Osteocyte (in vitro differentiated cells): ENCODE data around the gene DPPA4. TPM values are rescaled to one million over a fixed set of nuclear protein-coding genes. Genes with fewer than 3 reads are reported as not detected.

Experiments
- DNase-seq: peaks from one replicate; pipeline ENCODE4 v3.0.0; 2021; ENCODE audit warnings: mixed read lengths; ENCODE audit not compliant: unreplicated experiment; ENCODE audit errors: extremely low spot score
- H3K27ac Mint-ChIP-seq: one replicate; pipeline ENCODE4 v1.8.0; 2021; ENCODE audit warnings: mild to moderate bottlenecking, mixed read lengths; ENCODE audit not compliant: unreplicated experiment
- H3K27me3 Mint-ChIP-seq: one replicate; pipeline ENCODE4 v1.8.0; 2021; ENCODE audit warnings: mixed read lengths; ENCODE audit not compliant: unreplicated experiment
- H3K36me3 Mint-ChIP-seq: one replicate; pipeline ENCODE4 v1.8.0; 2021; ENCODE audit warnings: mixed read lengths; ENCODE audit not compliant: unreplicated experiment
- H3K4me1 Mint-ChIP-seq: one replicate; pipeline ENCODE4 v1.8.0; 2021; ENCODE audit warnings: mixed read lengths; ENCODE audit not compliant: unreplicated experiment
- H3K4me3 Mint-ChIP-seq: one replicate; pipeline ENCODE4 v1.8.0; 2021; ENCODE audit warnings: mild to moderate bottlenecking, moderate library complexity, mixed read lengths; ENCODE audit not compliant: unreplicated experiment
- H3K9me3 Mint-ChIP-seq: one replicate; pipeline ENCODE4 v1.8.0; 2021; ENCODE audit warnings: mixed read lengths; ENCODE audit not compliant: unreplicated experiment
- CTCF ChIP-seq: fragments of 200-600 bp; sonication (generic); IDR thresholded peaks from 2 replicates; pipeline ENCODE4 v1.5.0; 2021; ENCODE audit warnings: antibody characterized with exemption, mild to moderate bottlenecking, moderate library complexity
- total RNA-seq: library from RNA; stranded (reverse); gene quantifications from 2 replicates; pipeline ENCODE4 v1.2.1, GENCODE V29; 2021

Gene DPPA4
- total RNA-seq, 1 donor from 2014 or later = 0.75 TPM

DNA sequence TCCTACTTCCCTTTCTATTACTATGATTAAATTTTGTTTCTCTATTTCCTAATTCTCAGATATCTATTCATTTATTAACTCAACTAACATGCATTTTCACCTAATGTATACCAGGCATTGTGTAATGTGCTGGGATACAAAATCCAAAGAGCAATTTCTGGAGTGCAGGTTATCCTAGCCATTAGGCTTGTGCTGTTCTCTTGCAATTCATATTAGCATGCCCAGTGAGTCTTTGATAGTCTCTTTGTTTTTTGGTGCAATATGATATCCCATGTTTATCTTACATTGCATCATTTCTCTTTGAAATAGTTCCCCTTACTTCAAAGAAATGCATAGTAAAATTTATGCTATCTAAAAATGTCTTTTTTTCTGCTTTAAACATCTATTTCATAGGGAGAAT lies 13.9 kb upstream of the DPPA4 start:
- Mint-ChIP-seq H3K27ac (no peak overlapping the region), H3K36me3 (no peaks in the 10 kb centered on the region), H3K4me1 (no peaks in the 10 kb centered on the region), H3K4me3 (no peak overlapping the region), H3K9me3 (no peaks in the 10 kb centered on the region), H3K27me3 (peaks cover 15% of the 10 kb centered on the region)
- no peak for TF ChIP-seq CTCF
- DNase-seq = no peak

DNA sequence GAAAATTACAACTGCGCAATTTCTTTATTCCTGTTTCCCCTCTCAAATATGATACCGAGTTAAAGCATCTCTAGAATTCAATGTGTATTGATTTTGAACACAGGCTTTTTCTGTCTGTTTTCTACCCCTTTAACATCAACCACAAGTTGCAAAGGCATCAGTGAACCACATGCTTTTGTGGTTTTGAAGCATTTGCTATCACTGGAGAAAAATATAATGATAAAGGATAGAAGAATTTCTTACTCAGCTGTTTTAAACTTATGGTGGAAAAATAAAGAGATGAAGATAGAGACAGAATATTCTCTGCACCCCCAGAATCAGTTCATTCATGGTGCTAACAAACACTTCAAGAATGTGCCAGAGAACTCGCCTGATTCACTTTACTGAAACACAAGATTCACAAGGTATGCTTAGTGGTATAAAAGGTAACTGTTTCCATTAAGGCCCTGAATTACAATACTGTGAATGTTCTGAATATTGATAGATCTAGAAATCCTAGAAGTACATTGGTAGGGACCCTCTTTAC lies 9.5 kb upstream of the DPPA4 start:
- no peak overlapping the region for H3K27ac Mint-ChIP-seq
- H3K36me3 Mint-ChIP-seq = no peaks in the 10 kb centered on the region
- H3K27me3 Mint-ChIP-seq = no peaks in the 10 kb centered on the region
- no peak for DNase-seq
- TF ChIP-seq CTCF = no peak
- no peak overlapping the region for H3K4me3 Mint-ChIP-seq
- H3K4me1 Mint-ChIP-seq = no peaks in the 10 kb centered on the region
- H3K9me3 Mint-ChIP-seq = no peaks in the 10 kb centered on the region

DNA sequence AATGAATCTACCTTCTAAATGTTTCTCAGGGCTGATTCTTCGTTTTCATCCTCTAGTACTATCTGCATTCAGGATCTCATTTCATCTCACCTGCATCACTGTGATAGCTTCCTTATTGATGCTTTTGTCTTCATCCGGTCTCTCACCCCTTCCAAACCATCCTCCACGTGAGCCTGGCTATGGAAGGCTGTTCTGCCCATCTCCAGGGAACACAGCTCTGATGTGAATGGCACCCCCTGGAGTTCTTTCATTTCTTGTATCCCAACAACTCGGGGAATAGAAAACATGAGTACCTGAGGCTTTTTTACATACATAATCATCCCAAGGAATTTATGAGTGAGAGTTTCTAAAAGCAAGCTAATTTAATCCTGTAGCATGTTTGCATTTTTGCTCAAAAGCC lies 8.8 kb upstream of the DPPA4 start:
- Mint-ChIP-seq H3K4me3 (no peak overlapping the region), H3K27me3 (no peaks in the 10 kb centered on the region), H3K4me1 (no peaks in the 10 kb centered on the region), H3K36me3 (no peaks in the 10 kb centered on the region), H3K27ac (no peak overlapping the region), H3K9me3 (no peaks in the 10 kb centered on the region)
- no peak for DNase-seq
- TF ChIP-seq CTCF = no peak

- Mint-ChIP-seq H3K9me3 (no peaks in the 10 kb centered on the region), H3K4me1 (peaks cover 3% of the 10 kb centered on the region), H3K36me3 (no peaks in the 10 kb centered on the region), H3K27ac (no peak overlapping the region), H3K27me3 (peaks cover 12% of the 10 kb centered on the region), H3K4me3 (no peak overlapping the region)
- TF ChIP-seq CTCF = no peak
- no peak for DNase-seq
These were observed 2.6 kb upstream of the DPPA4 start for GRCh38 chr3:109339714-109340648.

- Mint-ChIP-seq H3K4me1 (peaks cover 3% of the 10 kb centered on the region), H3K27me3 (peaks cover 12% of the 10 kb centered on the region), H3K4me3 (no peak overlapping the region), H3K9me3 (no peaks in the 10 kb centered on the region), H3K36me3 (no peaks in the 10 kb centered on the region), H3K27ac (no peak overlapping the region)
- DNase-seq = no peak
- TF ChIP-seq CTCF = no peak
These were observed 1.9 kb upstream of the DPPA4 start for GRCh38 chr3:109339197-109339596.
